GM12873 (cell line): ENCODE measurements around the gene ZNF70.

ENCODE experiments used
- TF ChIP-seq, protein P1 (sequence below): IDR thresholded peaks from 2 replicates; pipeline ENCODE4 v1.5.1; 2012; ENCODE audit warnings: low read depth, mild to moderate bottlenecking, moderate library complexity, low read length, control low read depth; ENCODE audit not compliant: insufficient read depth; ENCODE audit errors: missing control alignments

Gene ZNF70

DNA sequence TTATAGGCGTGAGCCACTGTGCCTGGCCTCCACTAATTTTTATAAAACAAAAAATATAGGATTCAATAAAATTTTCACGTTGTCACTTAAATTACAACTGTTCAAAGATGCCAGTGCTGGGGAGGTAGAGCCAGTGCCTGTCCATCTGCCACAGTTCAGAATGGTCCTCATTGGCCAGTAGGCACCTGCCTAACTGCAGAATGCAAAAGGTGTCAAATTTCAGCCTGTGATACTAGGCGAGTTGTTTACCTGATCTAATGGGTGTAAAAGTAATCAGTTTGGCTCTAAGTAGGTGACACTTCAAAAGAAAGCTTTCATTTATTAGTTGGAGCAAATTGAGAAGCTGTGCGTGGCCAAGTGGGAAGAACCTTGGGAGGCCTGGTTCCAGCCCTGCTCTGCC, 38.2 kb upstream of the ZNF70 start:
- TF ChIP-seq, protein P1, sequence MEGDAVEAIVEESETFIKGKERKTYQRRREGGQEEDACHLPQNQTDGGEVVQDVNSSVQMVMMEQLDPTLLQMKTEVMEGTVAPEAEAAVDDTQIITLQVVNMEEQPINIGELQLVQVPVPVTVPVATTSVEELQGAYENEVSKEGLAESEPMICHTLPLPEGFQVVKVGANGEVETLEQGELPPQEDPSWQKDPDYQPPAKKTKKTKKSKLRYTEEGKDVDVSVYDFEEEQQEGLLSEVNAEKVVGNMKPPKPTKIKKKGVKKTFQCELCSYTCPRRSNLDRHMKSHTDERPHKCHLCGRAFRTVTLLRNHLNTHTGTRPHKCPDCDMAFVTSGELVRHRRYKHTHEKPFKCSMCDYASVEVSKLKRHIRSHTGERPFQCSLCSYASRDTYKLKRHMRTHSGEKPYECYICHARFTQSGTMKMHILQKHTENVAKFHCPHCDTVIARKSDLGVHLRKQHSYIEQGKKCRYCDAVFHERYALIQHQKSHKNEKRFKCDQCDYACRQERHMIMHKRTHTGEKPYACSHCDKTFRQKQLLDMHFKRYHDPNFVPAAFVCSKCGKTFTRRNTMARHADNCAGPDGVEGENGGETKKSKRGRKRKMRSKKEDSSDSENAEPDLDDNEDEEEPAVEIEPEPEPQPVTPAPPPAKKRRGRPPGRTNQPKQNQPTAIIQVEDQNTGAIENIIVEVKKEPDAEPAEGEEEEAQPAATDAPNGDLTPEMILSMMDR = no peak

DNA sequence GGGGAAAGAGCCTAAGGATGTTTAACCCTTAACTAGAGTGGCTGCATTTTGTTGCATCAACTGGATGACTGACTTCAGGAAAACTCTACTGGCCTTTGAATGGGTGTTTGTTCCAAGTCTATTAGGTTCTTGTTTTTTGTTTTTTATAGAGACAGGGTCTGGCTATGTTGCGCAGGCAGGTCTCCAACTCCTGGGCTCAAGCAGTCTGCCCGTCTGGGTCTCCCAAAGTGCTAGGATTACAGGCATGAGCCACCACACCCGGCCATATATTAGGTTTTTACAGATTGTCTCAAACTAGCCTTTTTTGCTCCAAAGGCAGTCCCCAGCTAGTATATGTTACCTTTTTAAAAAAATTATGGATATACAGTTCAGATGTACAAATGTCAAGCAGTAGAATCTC, 37.0 kb upstream of the ZNF70 start:
- TF ChIP-seq, protein P1 = no peak

DNA sequence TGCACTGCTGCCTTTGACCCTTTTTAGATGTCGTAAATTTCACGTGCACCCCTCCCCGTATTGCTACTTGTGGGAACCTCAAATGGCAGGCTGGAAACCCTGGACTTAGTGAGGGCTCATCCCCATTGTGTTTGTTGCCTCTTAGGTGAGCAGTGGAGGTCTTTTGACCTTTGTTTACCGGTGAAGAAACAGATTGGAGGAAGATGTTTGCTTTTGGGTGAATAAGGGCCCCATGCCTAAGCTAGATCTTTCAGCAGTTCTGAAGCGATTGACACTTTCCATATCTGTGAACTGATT, 36.6 kb upstream of the ZNF70 start:
- TF ChIP-seq, protein P1 = no peak

DNA sequence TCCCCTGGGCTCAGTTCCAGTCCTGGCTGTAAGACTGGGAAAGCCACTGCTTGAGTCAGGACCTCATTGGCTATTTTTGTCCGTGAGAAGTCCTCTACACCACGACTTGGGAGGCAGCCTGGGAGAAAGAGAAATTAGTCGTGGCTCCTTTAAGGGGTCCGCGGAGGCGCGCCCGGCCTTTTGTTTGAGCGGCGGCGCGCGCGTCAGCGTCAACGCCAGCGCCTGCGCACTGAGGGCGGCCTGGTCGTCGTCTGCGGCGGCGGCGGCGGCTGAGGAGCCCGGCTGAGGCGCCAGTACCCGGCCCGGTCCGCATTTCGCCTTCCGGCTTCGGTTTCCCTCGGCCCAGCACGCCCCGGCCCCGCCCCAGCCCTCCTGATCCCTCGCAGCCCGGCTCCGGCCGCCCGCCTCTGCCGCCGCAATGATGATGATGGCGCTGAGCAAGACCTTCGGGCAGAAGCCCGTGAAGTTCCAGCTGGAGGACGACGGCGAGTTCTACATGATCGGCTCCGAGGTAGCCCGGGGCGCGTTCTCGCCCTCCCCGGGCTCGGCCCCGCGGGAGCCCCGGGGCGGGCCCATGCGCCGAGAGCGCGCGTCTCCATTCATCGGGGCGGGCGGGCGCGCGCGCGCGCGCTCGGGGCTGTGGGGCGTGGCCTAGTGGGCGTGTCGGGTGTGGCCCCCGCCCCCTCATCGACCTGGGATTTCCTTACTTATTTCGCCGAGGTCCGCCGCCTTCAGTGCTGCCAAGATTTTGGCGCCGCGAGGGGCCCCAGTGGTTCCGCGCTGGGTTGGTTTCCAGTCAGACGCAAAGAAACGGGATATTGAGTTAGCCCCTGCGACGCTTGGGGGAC, 36.1 kb upstream of the ZNF70 start, which contains the start of gene SMARCB1:
SMARCB1 (plus strand) TSS at position 215 of the 848 bp plus-strand sequence; CDS start at position 419, 204 bp downstream.
- TF ChIP-seq, protein P1 = no peak

DNA sequence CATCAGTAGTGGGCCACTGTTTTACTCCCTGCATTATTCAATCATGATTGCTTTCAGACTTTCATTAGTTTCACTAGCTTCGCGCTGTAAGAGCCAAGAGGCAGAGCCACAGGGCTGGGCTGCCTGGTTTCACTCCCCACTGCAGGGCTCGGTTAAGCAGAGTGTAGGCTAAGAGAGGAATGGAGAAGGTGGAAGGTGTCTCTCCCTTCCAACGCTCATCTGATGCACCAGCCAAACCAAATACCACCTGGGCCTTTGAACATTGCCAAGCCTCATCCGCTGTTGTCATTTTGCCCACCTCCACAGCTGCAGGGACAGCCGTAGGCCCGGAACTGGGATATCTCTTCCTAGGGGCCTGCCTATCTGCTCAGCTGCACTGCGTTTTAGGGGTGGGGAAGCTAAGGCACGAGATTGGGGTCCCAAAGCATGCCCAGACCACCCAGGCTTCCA, 35.4 kb upstream of the ZNF70 start:
- TF ChIP-seq, protein P1 = no peak

DNA sequence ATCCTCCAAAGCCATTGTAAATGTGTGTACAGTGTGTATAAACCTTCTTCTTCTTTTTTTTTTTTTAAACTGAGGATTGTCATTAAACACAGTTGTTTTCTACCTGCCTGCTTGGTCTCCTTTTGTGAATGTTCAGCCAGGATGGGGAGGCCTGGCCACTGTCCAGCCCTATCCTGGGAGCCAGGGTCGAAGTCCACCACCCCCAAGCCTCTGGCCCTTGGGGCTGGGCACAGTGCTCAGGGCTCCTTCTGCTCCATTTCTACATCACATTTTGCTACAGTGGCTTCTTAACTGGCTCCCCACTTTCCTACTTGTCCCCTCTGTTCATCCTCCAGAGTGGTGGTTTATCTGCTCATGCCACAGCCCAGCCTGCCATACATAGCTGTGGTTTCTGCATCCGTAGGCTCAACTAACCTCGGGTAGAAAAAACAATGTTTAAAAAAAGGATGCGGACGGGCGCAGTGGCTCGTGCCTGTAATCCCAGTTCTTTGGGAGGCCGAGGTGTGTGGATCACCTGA, 33.4 kb upstream of the ZNF70 start:
- TF ChIP-seq, protein P1 = no peak

DNA sequence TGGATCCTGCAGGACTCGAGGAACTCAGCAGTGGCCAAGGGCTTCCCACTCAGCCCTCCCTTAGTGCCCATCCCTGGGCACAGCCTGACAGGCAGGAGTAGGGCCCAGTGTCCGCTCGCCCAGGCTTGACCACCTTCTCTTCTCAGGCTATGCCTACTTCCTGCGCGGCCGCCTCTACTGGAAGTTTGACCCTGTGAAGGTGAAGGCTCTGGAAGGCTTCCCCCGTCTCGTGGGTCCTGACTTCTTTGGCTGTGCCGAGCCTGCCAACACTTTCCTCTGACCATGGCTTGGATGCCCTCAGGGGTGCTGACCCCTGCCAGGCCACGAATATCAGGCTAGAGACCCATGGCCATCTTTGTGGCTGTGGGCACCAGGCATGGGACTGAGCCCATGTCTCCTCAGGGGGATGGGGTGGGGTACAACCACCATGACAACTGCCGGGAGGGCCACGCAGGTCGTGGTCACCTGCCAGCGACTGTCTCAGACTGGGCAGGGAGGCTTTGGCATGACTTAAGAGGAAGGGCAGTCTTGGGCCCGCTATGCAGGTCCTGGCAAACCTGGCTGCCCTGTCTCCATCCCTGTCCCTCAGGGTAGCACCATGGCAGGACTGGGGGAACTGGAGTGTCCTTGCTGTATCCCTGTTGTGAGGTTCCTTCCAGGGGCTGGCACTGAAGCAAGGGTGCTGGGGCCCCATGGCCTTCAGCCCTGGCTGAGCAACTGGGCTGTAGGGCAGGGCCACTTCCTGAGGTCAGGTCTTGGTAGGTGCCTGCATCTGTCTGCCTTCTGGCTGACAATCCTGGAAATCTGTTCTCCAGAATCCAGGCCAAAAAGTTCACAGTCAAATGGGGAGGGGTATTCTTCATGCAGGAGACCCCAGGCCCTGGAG, 32.6 kb upstream of the ZNF70 start:
- TF ChIP-seq, protein P1 = no peak
